HS-5 (cell line): ENCODE measurements around the gene SPAG5.
"Not testable (repeated sequence)": the region's sequence is repeated elsewhere in the genome, so short reads cannot be mapped to it uniquely, and the experiment has no call there.

Experiments
- DNase-seq: peaks from one replicate; pipeline ENCODE4 v3.0.0-alpha.2; 2012; ENCODE audit warnings: low read depth

The SPAG5 gene

DNA sequence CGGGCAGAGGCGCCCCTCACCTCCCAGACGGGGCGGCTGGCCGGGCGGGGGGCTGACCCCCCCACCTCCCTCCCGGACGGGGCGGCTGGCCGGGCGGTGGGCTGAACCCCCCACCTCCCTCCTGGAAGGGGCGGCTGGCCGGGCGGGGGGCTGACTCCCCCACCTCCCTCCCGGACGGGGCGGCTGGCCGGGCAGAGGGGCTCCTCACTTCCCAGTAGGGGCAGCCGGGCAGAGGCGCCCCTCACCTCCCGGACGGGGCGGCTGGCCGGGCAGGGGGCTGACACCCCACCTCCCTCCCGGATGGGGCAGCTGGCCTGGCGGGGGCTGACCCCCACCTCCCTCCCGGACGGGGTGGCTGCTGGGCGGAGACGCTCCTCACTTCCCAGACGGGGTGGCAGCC is 5.2 kb upstream of the SPAG5 start:
- not testable (repeated sequence) for DNase-seq

DNA sequence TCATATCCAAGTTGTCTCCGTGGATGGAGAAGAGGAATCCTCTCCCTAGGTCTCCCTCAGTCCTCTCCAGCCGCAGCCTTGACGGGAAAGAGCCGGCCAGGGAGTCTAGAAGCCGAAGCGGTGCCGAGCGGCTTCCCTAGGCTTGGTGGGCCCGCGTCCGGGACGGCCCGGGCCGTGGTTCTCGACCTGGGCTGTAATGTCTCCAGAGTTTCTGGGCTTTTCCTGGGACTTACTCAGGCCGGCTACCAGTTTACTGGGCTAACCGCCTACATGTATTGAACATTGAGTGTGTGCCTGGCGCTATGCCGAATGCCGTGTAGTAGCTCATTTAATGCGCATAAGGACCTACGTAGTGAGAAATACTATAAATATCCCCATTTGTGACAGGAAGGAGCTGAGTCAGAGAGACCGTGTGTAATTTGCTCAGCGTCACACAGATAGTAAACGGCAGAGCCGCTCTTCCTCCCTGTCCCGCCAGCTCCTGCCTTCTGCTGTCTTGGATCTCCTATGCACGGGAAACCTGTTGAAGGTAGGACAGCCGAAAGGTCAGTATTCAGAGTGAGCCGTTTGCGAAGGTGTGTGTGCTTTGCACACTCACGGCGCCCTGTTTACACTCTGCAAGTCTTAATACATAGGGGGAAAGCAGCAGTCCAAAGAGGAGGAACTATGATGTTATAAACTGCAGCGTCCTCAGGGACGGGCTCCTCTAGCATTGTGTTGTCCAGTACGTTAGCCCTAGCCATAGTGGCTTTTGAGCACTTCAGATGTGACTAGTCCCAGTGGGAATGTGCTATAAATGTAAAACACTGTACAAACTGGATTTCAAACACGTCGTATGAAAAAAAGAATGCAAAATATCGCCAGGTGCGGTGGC is 723 bp upstream of the SPAG5 start:
- peak; percentile 70 for DNase-seq

DNA sequence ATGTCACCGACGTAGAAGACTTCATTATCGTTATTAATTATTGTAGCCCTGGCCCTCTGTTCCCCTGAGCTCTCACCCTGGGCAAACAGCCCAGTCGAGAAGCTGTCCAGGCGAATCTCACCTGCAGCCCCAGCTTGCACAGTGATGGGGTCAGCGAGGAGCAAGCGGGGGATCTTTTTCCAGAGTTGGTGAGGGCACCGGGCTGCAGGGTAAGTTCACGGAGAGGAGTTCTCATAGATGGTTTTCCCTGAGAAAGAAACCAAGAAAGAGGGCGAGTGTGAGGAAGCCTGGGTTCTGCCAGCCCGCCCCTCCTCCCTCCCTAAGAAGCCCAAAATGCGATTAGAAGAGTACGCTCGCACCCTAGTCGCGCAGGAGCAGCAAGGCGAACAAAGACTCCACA is 436 bp downstream of the SPAG5 start:
- no peak for DNase-seq

DNA sequence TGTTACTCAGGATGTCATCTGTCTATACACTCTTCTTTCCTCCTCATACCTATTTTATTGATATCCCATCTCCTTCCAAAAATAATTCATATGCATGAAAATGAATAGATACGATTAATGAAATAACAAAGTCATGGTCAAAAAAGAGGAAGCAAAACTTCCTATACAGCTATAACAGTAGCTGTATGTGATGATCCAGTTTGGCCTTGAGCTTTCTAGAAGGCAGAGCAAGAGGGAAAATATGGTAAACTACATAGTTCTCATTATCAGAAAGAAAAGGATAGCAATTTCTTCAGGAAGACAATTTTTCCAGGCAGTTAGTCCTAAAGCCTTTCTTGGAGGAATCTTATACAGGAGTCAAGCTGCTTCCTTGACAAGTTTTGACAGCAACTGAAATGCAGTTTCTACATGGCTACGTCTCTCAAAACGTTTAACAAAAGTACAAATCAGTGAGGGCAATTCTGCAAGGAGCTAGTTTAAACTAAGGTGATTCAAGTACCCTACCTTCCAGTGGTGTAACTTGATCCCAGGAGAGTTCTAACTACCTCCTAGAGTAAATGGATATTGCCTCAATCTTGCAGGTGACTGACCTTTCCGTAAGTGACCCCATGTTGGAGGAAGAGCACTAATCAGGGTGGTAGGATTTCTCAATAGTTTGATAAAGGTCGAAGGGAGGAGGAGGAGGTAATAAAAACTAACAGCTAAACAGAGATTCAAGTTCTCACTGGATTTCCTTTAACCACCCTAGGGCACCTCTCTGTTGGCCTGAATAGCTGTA is 1.0 kb downstream of the SPAG5 start:
- no peak for DNase-seq

DNA sequence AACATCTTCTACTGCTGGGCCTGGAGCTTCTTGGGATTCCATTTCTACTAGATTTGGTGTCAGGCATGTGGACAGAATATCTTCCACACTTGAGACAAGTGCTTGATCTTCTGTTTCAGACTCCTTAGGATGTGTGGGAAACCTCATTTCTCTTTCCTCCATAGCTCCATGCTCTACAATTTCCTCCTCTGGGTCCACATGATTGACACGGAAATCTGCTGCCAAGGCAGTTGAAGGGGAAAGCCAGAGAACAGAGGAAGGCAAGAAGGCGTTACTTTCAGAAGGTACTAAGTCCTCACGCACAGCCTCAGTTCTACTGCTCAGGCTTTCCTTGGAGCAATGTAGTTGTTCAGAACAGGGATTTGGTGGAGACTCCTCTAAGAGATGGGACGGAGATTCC is 6.6 kb downstream of the SPAG5 start:
- DNase-seq, result no peak

DNA sequence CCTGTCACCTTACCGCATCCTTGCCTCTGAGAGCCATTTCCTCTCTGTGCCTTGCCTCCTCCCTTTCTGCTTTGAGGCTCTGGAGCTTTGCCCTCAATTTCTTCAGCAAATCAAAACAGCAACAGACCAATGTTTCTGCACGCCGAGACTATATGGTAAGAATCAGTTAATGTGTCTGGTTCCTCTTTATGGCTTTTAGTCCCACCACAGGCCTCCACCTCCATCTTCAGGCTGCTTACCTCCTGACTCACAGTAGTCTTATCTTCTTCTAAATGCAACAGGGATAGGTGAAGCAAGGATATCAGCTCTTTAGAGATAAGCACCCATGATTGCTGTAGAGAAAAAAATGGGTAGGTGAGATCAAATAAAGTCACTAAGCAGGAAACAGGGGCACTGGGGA is 13.0 kb downstream of the SPAG5 start:
- DNase-seq, result no peak

DNA sequence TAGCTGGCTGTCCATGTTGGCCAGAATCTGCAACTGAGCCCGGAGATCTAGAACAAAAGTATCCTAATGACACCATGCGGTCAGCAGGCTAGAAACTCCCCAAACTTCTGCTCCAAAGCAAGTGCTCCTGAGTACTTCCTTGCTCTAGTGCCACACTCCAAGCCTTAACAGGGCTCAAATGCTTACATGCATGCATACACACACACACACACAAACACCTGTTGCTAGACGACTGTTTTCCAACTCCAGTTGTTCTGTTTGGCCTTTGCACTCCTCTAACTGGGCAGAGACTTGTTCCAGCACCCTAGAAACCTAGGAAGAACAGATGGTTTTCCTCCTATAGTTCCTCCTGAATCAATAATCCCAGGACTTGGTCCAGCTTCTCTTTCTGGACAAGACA is 14.4 kb downstream of the SPAG5 start:
- DNase-seq, result no peak

DNA sequence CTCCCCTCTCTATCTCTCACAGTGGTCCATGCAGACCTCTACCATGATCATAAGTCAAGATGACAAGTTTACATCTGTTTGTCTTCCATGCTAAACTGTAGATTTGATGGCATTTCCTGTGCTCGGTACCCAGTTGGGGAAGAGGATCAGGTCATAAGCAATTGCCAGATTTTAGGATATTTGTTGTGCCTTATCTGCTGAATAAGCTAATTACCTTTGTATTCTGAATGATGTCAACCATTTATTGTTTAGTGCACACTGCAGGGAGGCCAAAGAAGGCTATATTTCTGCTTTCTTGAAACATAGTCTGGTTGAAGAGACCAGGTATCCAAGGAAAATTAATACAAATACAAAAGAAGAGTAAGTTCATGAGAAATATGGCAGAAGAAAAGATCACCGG is 16.3 kb downstream of the SPAG5 start:
- no peak for DNase-seq

DNA sequence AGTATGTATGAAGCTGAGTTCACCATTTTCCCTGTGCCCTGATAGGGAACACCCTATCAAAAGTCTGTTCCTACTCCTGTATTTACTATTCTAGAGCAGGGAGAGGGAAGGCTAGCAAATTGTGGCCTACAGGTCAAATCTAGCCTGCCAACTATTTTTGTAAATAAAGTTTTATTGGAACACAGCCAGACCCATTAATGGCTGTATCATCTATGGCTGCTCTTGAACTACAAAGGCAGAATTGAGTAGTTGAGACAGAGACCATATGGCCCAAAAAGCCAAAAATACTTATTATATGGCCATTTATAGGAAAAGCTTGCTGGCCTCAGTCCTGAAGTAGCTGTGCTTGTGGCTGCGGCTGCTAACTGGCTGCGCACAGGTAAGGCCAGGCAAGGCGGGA is 17.9 kb downstream of the SPAG5 start:
- no peak for DNase-seq

DNA sequence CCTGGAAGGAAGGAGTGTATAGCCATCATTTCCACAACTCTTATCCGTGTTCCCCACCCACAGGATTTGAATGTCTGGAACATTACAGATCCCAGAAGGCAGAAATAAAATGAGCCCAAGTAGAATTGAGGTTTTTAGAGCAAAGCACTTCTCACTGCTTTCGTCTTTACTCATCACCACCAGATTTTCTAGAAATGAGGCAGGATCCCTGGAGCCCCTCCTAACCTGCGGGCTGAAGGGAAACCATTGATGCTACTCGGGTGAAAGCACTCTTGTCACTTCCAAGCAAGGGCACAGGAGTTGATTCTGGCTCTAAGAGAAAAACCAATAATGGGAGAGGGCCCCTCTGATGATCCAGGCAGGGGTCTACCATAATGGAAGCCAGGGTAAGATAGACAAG is 19.3 kb downstream of the SPAG5 start:
- no peak for DNase-seq

DNA sequence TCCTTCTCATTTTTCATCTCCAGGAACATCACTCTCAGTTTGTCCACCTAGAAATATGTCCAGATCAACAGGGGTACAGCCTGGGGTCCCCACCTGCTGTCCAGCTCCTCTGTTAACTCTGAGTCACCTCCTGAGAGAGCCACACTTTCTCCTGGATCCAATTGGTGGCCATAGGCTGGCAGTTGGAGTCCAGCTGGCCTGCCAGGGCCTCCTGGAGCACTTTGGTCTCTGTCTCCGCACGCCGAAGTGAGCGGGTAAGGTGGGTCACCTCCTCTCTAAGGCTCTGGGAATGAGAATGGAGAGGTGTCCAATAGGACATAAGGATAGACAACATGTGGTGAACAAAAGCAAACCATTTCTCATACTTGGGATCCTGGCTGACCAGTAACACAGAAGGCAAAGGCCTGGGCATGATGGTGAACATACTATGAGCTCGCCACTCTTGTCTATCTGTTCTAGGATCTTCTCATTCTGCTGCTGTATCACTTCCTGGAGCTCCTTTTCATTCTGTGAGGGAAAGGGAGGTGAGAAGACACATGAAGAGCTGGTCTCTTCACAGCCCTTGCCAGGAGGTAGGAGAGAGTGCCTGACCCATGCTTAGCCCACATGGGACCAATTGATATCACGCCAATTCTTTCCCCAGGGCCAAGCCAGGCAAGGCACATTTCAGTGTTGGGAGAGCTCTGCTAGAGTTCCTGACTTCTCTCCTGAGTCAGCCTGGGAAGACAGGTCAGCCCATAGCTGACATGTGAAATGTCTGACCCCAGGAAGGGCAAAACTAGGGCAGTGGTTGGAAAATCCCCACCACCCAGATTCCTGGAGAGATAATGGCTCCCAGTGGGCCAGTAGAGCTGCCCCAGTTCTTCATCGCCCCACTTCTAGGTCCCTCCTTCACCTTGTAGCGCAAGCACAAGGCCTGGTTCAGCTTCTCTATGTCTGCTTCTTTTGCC is 20.3 kb downstream of the SPAG5 start:
- no peak for DNase-seq

DNA sequence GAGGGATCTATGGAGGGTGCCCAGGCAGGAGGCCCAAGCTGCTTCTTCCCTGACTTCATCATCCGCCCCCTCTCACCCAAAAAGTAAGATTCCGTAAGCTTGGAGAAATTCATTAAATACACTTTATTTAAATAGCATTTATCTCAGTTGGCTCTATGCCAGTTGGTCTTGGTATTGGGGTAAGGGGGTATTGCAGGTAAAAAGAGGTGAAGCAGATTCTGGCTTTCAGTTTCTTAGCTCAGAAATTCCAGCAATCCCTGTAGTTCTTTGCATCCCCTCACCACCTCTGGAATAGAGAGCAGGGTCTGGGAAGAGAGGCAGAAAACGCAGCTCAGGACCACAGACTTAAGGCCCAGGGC is 21.4 kb downstream of the SPAG5 start:
- no peak for DNase-seq

DNA sequence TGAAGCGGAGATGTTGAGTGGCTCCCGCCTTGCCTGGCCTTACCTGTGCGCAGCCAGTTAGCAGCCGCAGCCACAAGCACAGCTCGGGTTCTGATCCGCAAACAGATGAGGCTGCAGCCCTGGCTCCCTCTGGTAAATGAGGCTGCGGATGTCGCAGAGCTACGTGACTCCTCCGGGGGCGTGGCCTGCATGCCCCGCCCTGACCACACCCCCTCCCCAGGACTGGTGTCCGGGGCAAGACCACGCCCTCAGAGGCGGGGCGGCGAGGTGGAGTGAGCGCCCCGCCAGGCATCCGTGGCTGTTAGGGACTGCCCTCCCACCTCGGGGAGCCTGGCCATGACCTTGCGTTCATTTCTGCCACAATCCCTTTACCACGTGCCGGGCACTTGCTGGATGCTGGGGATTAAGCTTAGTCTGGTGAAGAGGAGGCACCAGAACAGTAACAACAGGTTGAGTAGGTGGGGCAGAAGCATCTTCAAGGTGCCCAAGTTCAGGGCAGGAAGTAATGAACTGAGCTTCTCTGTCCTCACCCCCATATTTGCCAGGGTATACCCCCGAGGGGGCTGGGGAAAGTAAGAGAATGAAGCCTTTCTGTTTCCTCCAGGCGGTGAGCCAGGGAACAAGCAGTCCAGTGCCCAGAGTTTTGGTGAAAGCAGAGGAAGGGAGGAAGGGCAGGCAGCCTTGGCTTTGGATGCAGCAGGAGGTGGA is 21.9 kb downstream of the SPAG5 start, which contains the start of gene ALDOC:
ALDOC (minus strand) TSS at position 138 of the 708 bp plus-strand sequence. CDS start 1,363 bp downstream, outside the sequence.
- no peak for DNase-seq

DNA sequence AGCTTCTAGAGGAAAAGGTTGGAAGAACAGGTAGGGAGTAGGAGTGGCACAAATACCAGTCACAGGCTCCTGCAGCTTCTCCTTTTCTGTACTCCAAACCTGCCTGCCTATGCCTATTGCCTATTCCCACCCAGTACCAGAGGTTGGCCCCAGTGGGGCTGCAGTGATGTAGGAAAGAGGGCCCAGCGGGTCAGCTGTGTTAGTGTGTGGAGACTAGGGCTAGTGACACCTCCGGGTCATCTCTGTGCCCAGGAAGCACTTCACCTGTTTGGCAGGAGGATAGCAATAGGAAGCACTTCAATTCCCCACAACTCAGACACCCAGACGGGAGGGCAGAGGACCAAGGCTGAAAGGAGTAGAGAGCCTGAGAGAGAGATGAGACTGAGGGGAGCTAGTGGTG is 22.8 kb downstream of the SPAG5 start:
- not testable (repeated sequence) for DNase-seq

DNA sequence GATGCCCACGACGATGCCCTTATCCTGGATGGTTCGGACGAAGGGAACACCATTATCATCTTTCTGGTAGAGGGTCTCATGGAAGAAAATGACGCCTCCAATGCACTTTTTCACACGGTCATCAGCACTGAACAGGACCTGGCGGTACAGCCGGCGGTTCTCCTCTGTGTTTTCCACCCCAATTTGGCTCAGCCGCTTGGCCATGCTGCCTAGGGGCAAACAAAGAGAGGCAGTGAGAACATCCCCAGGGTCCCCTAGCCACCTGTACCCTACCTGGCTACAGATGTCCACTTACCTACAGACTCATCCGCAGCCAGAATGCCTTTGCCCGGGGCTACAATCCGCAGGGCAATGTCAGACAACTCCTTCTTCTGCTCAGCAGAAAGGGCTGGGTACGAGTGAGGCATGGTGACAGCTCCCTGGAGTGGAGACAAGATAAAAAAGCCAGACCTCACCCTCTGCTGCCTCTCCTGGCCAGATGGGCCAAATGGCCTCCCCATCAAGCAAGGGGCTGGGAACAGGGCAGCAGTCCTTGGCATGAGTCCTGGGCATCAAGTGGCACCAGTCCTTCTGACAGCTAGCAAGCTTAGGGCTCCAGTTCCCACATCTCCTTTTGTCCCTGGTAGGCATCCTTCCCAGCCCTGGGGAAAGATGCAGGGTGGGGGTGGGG is 23.6 kb downstream of the SPAG5 start:
- DNase-seq, result no peak

DNA sequence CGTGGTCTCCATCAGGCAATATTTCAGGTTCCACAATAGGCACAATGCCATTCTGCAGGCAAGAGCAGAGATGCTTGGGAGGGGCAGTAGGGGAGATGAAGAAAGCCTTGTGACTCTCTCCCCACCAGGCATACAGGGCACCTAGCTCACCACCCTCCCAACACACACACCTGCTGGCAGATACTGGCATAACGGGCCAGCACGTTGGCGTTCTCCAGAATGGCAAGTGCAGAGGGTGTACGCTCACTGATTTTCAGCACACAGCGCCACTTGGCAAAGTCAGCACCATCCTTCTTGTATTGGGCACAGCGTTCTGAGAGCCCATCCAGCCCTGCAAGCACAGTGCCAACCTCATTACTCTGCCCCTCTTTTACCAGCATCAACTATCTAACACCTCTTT is 24.3 kb downstream of the SPAG5 start:
- no peak for DNase-seq

DNA sequence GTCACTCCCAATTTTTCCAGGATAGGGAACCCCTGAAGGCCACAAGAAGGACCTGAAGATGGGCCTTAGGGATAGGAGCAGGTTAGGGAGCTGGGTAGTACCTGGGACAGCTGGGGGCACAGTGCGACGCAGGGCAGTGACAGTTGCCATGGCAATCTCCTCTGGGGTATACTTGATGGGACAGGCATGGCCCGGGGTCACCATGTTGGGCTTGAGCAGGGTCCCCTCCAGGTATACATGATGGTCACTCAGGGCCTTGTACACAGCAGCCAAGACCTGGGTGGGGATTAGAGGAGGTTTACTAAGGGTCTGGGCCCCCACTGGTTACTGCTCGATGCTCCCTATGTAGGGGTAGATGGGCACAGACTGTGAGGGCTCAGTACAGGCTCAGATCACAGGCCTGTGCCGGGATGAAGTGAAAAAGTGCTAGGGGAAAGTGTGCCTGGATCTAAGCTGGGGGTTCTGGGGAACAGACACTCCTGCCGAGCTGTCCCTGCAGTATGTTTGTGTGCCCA is 24.8 kb downstream of the SPAG5 start:
- DNase-seq, result no peak

DNA sequence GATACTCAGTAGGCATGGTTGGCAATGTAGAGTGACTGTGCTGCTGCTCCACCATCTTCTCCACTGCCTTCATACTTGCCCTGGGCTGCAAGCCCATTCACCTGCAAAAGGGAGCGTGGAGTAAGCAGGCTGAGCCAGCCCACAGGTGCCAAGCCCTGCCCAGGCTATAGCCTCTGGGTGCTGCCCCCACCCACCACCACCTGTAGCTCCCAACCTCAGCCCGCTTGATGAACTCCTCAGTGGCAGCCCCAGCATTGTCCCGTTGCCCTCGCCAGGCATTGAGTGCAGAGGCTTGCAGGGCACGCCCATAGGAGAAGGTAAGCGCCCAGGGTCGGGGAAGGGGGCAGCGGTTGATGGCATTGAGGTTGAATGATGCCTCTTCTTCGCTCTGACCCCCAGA is 25.3 kb downstream of the SPAG5 start:
- DNase-seq, result no peak

DNA sequence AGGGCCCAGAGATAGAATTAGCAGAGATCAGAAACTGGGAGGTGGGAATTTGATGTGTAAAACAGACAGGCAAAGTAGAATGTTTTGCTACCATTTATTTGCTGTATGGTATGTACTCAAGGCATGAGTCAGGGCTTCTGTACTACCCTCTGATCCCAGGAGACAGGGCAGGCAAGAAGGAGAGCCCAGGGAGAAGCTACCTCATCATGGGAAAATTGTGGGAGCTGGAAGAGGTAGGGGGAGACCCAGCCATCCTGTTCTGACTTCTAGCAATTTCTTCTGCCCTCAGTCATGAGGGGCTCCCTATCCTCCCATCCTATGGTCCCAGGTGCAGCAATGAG is 25.8 kb downstream of the SPAG5 start:
- no peak for DNase-seq

DNA sequence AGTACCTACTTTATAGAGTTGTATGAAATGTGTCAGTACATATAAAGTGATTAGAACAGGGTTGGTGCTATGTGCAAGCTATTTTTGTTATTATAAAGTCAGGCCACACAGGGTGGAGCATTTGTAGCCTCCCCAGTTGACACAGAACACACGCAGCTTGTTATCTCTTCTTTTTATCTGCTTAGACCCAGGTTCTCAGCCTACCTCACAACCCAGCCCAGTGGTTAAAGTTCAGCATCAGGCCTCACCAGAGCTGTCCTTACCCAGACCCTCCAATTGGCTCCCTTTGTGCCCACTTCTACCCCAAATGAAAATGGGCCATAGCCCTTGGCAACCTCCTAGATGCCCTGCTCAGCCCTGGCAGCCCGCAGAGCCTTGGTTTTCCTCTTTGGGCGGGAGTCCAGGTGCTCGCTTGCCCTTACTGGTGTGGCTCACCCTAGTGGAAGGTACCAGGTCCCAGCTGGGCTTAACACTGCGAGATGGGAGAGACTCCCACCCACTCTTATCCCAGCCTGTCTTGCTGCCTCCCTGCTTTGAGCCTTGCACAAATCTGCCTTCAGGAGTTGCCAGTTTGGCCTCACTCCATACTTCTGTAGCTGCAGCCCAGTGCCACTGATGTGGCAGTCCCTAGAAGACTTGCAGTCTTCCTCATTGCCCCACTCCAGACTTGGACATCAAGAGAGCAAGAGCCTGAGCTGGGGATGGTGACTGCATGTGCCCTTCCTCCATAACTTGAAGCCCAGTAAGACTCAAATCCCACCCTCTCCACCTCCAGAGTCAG is 26.4 kb downstream of the SPAG5 start:
- DNase-seq, result no peak
